ENCODE data around the gene ALLC. TPM values are rescaled to one million over a fixed set of nuclear protein-coding genes. Genes with fewer than 3 reads are reported as not detected.
"Not testable (repeated sequence)": the region's sequence is repeated elsewhere in the genome, so short reads cannot be mapped to it uniquely, and the experiment has no call there.

Gene ALLC
- total RNA-seq, 1 donor from 2014 or later = not detected

- TF ChIP-seq CTCF (IDR thresholded peaks at IDR 0.05; ENCODE audit: unreplicated experiment) = no peak
- peak overlapping the region; percentile 83 for H3K27ac Mint-ChIP-seq
- H3K4me1 Mint-ChIP-seq = peaks cover 29% of the 10 kb centered on the region
- H3K36me3 Mint-ChIP-seq = no peaks in the 10 kb centered on the region
- H3K27me3 Mint-ChIP-seq (ENCODE audit: low read depth) = peaks cover 6% of the 10 kb centered on the region
- DNase-seq (ENCODE audit: low spot score in 2 of 2, unreplicated experiment in 2 of 2) = no peak
- H3K4me3 Mint-ChIP-seq = no peak overlapping the region
- H3K9me3 Mint-ChIP-seq = no peaks in the 10 kb centered on the region
Measured at GRCh38 chr2:3659447-3660432, 1.7 kb downstream of the ALLC start.

- not testable (repeated sequence) for H3K9me3 Mint-ChIP-seq, H3K27ac Mint-ChIP-seq
Measured at GRCh38 chr2:3660640-3661039, 2.6 kb downstream of the ALLC start.

GRCh38 chr2:3661149-3661660 is 3.2 kb downstream of the ALLC start:
- no peak for DNase-seq (ENCODE audit: low spot score in 2 of 2, unreplicated experiment in 2 of 2)
- H3K36me3 Mint-ChIP-seq = no peaks in the 10 kb centered on the region
- H3K27me3 Mint-ChIP-seq (ENCODE audit: low read depth) = peaks cover 4% of the 10 kb centered on the region
- no peak overlapping the region for H3K4me3 Mint-ChIP-seq
- no peak for TF ChIP-seq CTCF (IDR thresholded peaks at IDR 0.05; ENCODE audit: unreplicated experiment)
- peaks cover 29% of the 10 kb centered on the region for H3K4me1 Mint-ChIP-seq
- H3K9me3 Mint-ChIP-seq = no peaks in the 10 kb centered on the region
- H3K27ac Mint-ChIP-seq = no peak overlapping the region

More at GRCh38 chr2:3660640-3661039, 2.6 kb downstream of the ALLC start:
- H3K27me3 Mint-ChIP-seq (ENCODE audit: low read depth); H3K4me3 Mint-ChIP-seq; DNase-seq (ENCODE audit: low spot score in 2 of 2, unreplicated experiment in 2 of 2); H3K36me3 Mint-ChIP-seq: not testable (repeated sequence)
- peaks cover 29% of the 10 kb centered on the region for H3K4me1 Mint-ChIP-seq

- H3K9me3 Mint-ChIP-seq = no peaks in the 10 kb centered on the region
- TF ChIP-seq CTCF (IDR thresholded peaks at IDR 0.05; ENCODE audit: unreplicated experiment) = no peak
- no peak overlapping the region for H3K4me3 Mint-ChIP-seq
- peaks cover 5% of the 10 kb centered on the region for H3K27me3 Mint-ChIP-seq (ENCODE audit: low read depth)
- H3K4me1 Mint-ChIP-seq = peaks cover 26% of the 10 kb centered on the region
- DNase-seq (ENCODE audit: low spot score in 2 of 2, unreplicated experiment in 2 of 2) = no peak
- no peaks in the 10 kb centered on the region for H3K36me3 Mint-ChIP-seq
- H3K27ac Mint-ChIP-seq = no peak overlapping the region
Measured at GRCh38 chr2:3662239-3662638, 4.2 kb downstream of the ALLC start.

GRCh38 chr2:3664118-3664517 is 6.1 kb downstream of the ALLC start:
- DNase-seq (ENCODE audit: low spot score in 2 of 2, unreplicated experiment in 2 of 2) = no peak
- Mint-ChIP-seq H3K9me3 (no peaks in the 10 kb centered on the region), H3K4me3 (no peak overlapping the region), H3K36me3 (no peaks in the 10 kb centered on the region), H3K27ac (no peak overlapping the region), H3K4me1 (peaks cover 11% of the 10 kb centered on the region), H3K27me3 (ENCODE audit: low read depth) (peaks cover 5% of the 10 kb centered on the region)
- TF ChIP-seq CTCF (IDR thresholded peaks at IDR 0.05; ENCODE audit: unreplicated experiment) = no peak

GRCh38 chr2:3664925-3665324 is 6.9 kb downstream of the ALLC start:
- H3K27me3 Mint-ChIP-seq (ENCODE audit: low read depth) = peaks cover 9% of the 10 kb centered on the region
- no peak overlapping the region for H3K27ac Mint-ChIP-seq
- no peak overlapping the region for H3K4me3 Mint-ChIP-seq
- DNase-seq (ENCODE audit: low spot score in 2 of 2, unreplicated experiment in 2 of 2) = peak in 1 of 2 experiments; percentile 7
- peaks cover 3% of the 10 kb centered on the region for H3K4me1 Mint-ChIP-seq
- H3K36me3 Mint-ChIP-seq = no peaks in the 10 kb centered on the region
- H3K9me3 Mint-ChIP-seq = no peaks in the 10 kb centered on the region
- no peak for TF ChIP-seq CTCF (IDR thresholded peaks at IDR 0.05; ENCODE audit: unreplicated experiment)
